ENCODE results near the gene MAGI1. TPM values are rescaled to one million over a fixed set of nuclear protein-coding genes. Genes with fewer than 3 reads are reported as not detected.
"Not testable (repeated sequence)": the region's sequence is repeated elsewhere in the genome, so short reads cannot be mapped to it uniquely, and the experiment has no call there.

MAGI1 gene
- total RNA-seq, 3 donors from 2014 or later, result 22.1 to 94.4 (median 70.5) TPM

DNA sequence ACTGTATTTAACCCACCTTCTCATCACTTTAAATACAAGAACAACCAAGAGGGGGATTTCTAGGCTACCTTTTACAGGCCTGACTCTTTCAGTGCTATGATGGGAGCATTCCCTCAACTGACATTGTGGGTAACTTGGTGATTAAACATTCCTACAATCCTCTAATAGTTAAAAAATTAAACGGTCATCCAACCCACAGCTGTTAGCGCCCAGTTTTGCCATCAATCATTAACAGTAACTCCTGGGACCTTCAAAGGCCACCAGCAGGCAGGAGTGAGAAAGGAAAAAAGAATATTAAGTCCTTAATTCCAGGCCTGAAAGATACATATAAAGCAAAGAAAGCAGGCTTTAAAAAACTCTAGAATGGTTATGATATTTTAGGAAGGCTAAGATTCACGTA lies 512.1 kb downstream of the MAGI1 start:
- H3K36me3 ChIP-seq, result no peaks in the 10 kb centered on the region
- no peak for DNase-seq (ENCODE audit: low spot score in 2 of 2)
- intact Hi-C loops (cut with DNase I; ENCODE audit: low total_unique reads), result loop anchor here (2.0 kb wide), 1 partner anchor 52 kb away; no protein-coding TSS in a partner anchor
- no peaks in the 10 kb centered on the region for H3K27me3 ChIP-seq
- no peak overlapping the region for H3K27ac ChIP-seq
- no peak overlapping the region for H3K4me3 ChIP-seq
- H3K4me1 ChIP-seq, result no peaks in the 10 kb centered on the region
- H3K9me3 ChIP-seq, result no peaks in the 10 kb centered on the region
- no peak for TF ChIP-seq POLR2A (IDR thresholded peaks at IDR 0.05)
- no peak for TF ChIP-seq POLR2AphosphoS5 (IDR thresholded peaks at IDR 0.05)
- TF ChIP-seq CTCF (IDR thresholded peaks at IDR 0.05), result no peak

GRCh38 chr3:65524584-65524983 lies 514.1 kb downstream of the MAGI1 start:
- Histone ChIP-seq H3K9me3 (no peaks in the 10 kb centered on the region), H3K4me1 (no peaks in the 10 kb centered on the region), H3K4me3 (no peak overlapping the region), H3K27me3 (no peaks in the 10 kb centered on the region), H3K27ac (no peak overlapping the region), H3K36me3 (no peaks in the 10 kb centered on the region)
- no peak for DNase-seq (ENCODE audit: low spot score in 2 of 2)
- intact Hi-C loops (cut with DNase I; ENCODE audit: low total_unique reads), result no loop called here
- no peak for TF ChIP-seq POLR2AphosphoS5 (IDR thresholded peaks at IDR 0.05)
- no peak for TF ChIP-seq CTCF (IDR thresholded peaks at IDR 0.05)
- no peak for TF ChIP-seq POLR2A (IDR thresholded peaks at IDR 0.05)

DNA sequence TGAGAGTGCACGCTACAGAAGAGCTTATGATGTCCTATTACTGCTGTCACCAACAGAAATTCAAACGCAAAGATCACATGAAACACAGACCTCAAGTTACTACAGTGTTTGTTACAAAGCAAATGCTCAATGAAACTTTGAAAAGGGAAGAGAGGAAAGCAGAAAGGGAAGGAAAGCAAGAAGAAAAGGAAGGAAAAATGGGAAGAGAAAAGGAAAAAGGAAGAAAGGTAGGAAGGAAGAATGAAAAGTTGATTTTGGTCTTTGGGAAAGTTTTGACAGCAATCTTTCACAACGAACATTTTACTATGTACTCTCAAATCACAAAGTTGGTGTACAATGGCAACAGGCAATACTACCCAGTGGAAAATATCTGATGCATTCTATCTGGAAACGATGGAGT lies 514.8 kb downstream of the MAGI1 start:
- intact Hi-C loops (cut with DNase I; ENCODE audit: low total_unique reads), result no loop called here
- H3K27me3 ChIP-seq, result no peaks in the 10 kb centered on the region
- no peak overlapping the region for H3K4me3 ChIP-seq
- H3K4me1 ChIP-seq, result no peaks in the 10 kb centered on the region
- H3K27ac ChIP-seq, result no peak overlapping the region
- H3K36me3 ChIP-seq, result no peaks in the 10 kb centered on the region
- no peaks in the 10 kb centered on the region for H3K9me3 ChIP-seq
- no peak for TF ChIP-seq POLR2A (IDR thresholded peaks at IDR 0.05)
- TF ChIP-seq POLR2AphosphoS5 (IDR thresholded peaks at IDR 0.05), result no peak
- no peak for TF ChIP-seq CTCF (IDR thresholded peaks at IDR 0.05)
- DNase-seq (ENCODE audit: low spot score in 2 of 2), result no peak

DNA sequence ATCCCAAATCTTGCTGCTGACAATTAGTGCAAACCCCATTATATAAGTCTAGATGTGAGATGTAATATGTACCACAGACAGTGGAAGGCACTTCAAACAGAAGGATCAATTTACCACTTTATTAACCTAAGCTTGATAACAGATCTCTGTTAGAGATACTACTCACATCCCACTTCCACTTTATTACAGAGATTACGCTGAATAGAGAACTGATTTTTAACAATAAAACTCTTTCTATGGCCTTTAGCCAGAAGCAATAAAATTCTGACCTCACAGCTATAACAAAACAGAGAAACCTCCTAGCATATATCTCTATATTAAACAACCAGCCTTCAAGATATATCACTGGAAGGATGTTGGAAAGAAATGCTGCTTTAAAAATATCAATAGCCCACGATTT lies 517.7 kb downstream of the MAGI1 start:
- H3K9me3 ChIP-seq, result no peaks in the 10 kb centered on the region
- no peak overlapping the region for H3K27ac ChIP-seq
- no peaks in the 10 kb centered on the region for H3K36me3 ChIP-seq
- no peak for TF ChIP-seq CTCF (IDR thresholded peaks at IDR 0.05)
- no peak for TF ChIP-seq POLR2AphosphoS5 (IDR thresholded peaks at IDR 0.05)
- TF ChIP-seq POLR2A (IDR thresholded peaks at IDR 0.05), result no peak
- no peak overlapping the region for H3K4me3 ChIP-seq
- no peaks in the 10 kb centered on the region for H3K27me3 ChIP-seq
- no peak for DNase-seq (ENCODE audit: low spot score in 2 of 2)
- intact Hi-C loops (cut with DNase I; ENCODE audit: low total_unique reads), result no loop called here
- no peaks in the 10 kb centered on the region for H3K4me1 ChIP-seq

GRCh38 chr3:65516998-65517397 lies 521.7 kb downstream of the MAGI1 start:
- TF ChIP-seq POLR2AphosphoS5 (IDR thresholded peaks at IDR 0.05) (no peak), POLR2A (IDR thresholded peaks at IDR 0.05) (no peak), CTCF (IDR thresholded peaks at IDR 0.05) (no peak)
- Histone ChIP-seq H3K27me3 (no peaks in the 10 kb centered on the region), H3K9me3 (no peaks in the 10 kb centered on the region), H3K27ac (no peak overlapping the region), H3K4me1 (no peaks in the 10 kb centered on the region), H3K36me3 (no peaks in the 10 kb centered on the region), H3K4me3 (no peak overlapping the region)
- DNase-seq (ENCODE audit: low spot score in 2 of 2), result no peak
- intact Hi-C loops (cut with DNase I; ENCODE audit: low total_unique reads), result no loop called here

- H3K9me3 ChIP-seq; H3K27me3 ChIP-seq; DNase-seq (ENCODE audit: low spot score in 2 of 2); H3K4me1 ChIP-seq; intact Hi-C loops (cut with DNase I; ENCODE audit: low total_unique reads); H3K36me3 ChIP-seq; H3K4me3 ChIP-seq; H3K27ac ChIP-seq: not testable (repeated sequence)
These were observed 524.4 kb downstream of the MAGI1 start for GRCh38 chr3:65514317-65514716.

DNA sequence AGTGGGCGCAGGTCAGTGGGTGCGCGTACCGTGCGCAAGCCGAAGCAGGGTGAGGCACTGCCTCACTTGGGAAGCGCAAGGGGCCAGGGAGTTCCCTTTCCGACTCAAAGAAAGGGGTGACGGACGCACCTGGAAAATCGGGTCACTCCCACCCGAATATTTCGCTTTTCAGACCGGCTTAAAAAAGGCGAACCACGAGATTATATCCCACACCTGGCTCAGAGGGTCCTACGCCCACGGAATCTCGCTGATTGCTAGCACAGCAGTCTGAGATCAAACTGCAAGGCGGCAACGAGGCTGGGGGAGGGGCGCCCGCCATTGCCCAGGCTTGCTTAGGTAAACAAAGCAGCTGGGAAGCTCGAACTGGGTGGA lies 529.3 kb downstream of the MAGI1 start:
- intact Hi-C loops (cut with DNase I; ENCODE audit: low total_unique reads); H3K9me3 ChIP-seq; H3K4me3 ChIP-seq; DNase-seq (ENCODE audit: low spot score in 2 of 2); H3K27me3 ChIP-seq; H3K36me3 ChIP-seq; H3K4me1 ChIP-seq; H3K27ac ChIP-seq: not testable (repeated sequence)

Data from breast epithelium (tissue), 4 donors.